K562 (cell line): ENCODE data around the gene SSR2. TPM values are rescaled to one million over a fixed set of nuclear protein-coding genes. Genes with fewer than 3 reads are reported as not detected.

ENCODE experiments used
- AFF1 ChIP-seq, 2 experiments: fragments of 450-650 bp; IDR thresholded peaks; 2 replicates each; pipeline ENCODE4 v1.6.1; 2018; ENCODE audit warnings: mild to moderate bottlenecking in 2 of 2, low read depth in 1 of 2; ENCODE audit not compliant: partially characterized antibody in 2 of 2
- BRD9 ChIP-seq: fragments of 450-650 bp; IDR thresholded peaks from 2 replicates; pipeline ENCODE4 v1.6.1; 2018; ENCODE audit warnings: low read depth; ENCODE audit not compliant: partially characterized antibody
- CC2D1A ChIP-seq: fragments of 450-650 bp; IDR thresholded peaks from 2 replicates; pipeline ENCODE4 v1.6.1; 2017; ENCODE audit warnings: mild to moderate bottlenecking
- FIP1L1 ChIP-seq: fragments of 200-400 bp; formaldehyde crosslinking; IDR thresholded peaks from 2 replicates; pipeline ENCODE4 v1.6.1; 2018; ENCODE audit warnings: mild to moderate bottlenecking, low read depth, low read length; ENCODE audit not compliant: poor library complexity, severe bottlenecking
- HCFC1 ChIP-seq: IDR thresholded peaks from 2 replicates; pipeline ENCODE4 v1.6.1; 2012; ENCODE audit warnings: low read depth, low read length, improper control_type of control experiment
- HDGF ChIP-seq: fragments of 450-650 bp; IDR thresholded peaks from 2 replicates; pipeline ENCODE4 v1.6.1; 2016
- HIVEP1 ChIP-seq: fragments of 250-450 bp; sonication (Bioruptor Pico); IDR thresholded peaks from 2 replicates; pipeline ENCODE4 v1.4.0; 2020; ENCODE audit warnings: mild to moderate bottlenecking
- KDM5B ChIP-seq: fragments of 200-600 bp; sonication (generic); IDR thresholded peaks from 2 replicates; pipeline ENCODE4 v1.6.1; 2012; ENCODE audit warnings: low read depth, mild to moderate bottlenecking, moderate library complexity, low read length, control low read depth, inconsistent platforms; ENCODE audit not compliant: insufficient replicate concordance
- MLLT1 ChIP-seq, 2 experiments: fragments of 450-650 bp; IDR thresholded peaks; 2 replicates each; pipeline ENCODE4 v1.6.1; 2016
- RBM25 ChIP-seq: fragments of 200-400 bp; formaldehyde crosslinking; IDR thresholded peaks from 2 replicates; pipeline ENCODE4 v1.6.1; 2018; ENCODE audit warnings: low read length, low read depth, moderate library complexity; ENCODE audit not compliant: severe bottlenecking
- TEAD4 ChIP-seq, 2 experiments: sonication (generic) in 1 of 2; formaldehyde crosslinking in 1 of 2; IDR thresholded peaks; 2 replicates each; pipeline versions ENCODE4 v1.6.1 to v1.8.0; 2012 to 2022; ENCODE audit warnings: borderline replicate concordance in 1 of 2, inconsistent platforms in 1 of 2, low read length in 1 of 2, mild to moderate bottlenecking in 1 of 2, missing genetic modification reagents in 1 of 2
- XRCC5 ChIP-seq: fragments of 200-400 bp; formaldehyde crosslinking; IDR thresholded peaks from 2 replicates; pipeline ENCODE4 v1.6.1; 2017; ENCODE audit warnings: low read depth, mild to moderate bottlenecking, low read length
- ZNF507 ChIP-seq: conservative IDR thresholded peaks from 2 replicates; pipeline ENCODE4 v1.6.1; 2017; ENCODE audit warnings: missing genetic modification characterization, missing compliant biosample characterization
- polyA plus RNA-seq, 8 experiments: library from polyadenylated mRNA; depleted of rRNA in 4 of 8; stranded (reverse) in 5 of 8; unstranded in 3 of 8; fragments of >200 nt; fragmentation: Nextera tagmentation in 2 of 8; fragmentation: Illumina TruSeq in 1 of 8; extraction: Ambion mirVana in 2 of 8; extraction: Trizol in 1 of 8; gene quantifications; 2 replicates each; pipeline versions ENCODE4 v1.2.1 to v1.2.3, GENCODE V29; 2011 to 2014; ENCODE audit warnings: inconsistent platforms in 1 of 8, missing spikeins in 1 of 8
- total RNA-seq, 7 experiments: library from RNA; depleted of rRNA in 6 of 7; stranded (reverse); fragments of >200 nt in 6 of 7; fragmentation: Illumina TruSeq in 2 of 7; extraction: Trizol in 2 of 7; gene quantifications; 2 replicates each; pipeline versions ENCODE4 v1.2.1 to v1.2.3, GENCODE V29; 2011 to 2021; ENCODE audit warnings: low replicate concordance in 1 of 7
- TF ChIP-seq, protein P1 (sequence below): IDR thresholded peaks from 2 replicates; pipeline ENCODE4 v1.6.1; 2016; ENCODE audit warnings: missing genetic modification characterization, missing compliant biosample characterization
- TF ChIP-seq, protein P2 (sequence below): fragments of 450-650 bp; IDR thresholded peaks from 2 replicates; pipeline ENCODE4 v1.6.1; 2014; ENCODE audit warnings: low read depth, mild to moderate bottlenecking, moderate library complexity, borderline replicate concordance

The SSR2 gene
- total and polyA plus RNA-seq, 9 of the 15 experiments (the other 6 are each of a cell fraction or from before 2014, with no cell fraction given), result 161 to 411 (median 240) TPM

DNA sequence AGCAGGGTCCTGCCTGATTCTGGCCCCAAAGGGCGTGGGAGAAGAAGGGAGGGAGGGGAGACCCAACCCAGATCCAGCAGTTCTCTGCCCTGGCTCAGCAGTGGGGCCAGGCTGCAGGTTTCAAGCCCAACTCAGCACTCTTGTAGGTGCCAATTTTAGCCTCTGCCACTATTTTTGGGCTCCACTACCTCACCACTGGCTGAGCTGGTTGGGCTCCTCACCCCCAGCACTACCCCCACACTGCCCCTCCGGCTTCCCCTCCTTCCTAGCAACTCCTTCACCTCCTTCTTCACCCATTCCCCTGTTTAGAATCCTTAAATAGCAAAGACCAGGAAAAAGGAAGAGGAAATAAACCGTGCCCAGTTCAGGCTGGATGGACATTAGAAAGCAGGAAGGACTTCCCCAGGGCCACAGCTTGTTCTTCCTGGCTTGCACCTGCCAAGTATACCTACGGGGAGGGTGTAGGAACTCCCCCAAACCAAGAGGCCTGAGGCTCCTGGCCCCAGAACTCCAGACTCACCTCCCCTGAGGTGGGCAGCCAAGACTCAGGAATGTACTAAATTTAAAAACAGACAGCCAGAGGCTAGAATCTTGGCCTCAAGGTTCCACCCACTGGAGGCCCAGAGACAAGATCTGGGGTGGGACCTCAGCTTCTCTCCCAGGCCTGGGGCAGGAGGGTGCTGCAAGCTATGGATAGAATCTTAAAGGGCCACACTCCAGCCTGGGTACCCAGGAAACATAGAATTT lies 41.0 kb downstream of the SSR2 start (continued):
- TF ChIP-seq, protein P1, sequence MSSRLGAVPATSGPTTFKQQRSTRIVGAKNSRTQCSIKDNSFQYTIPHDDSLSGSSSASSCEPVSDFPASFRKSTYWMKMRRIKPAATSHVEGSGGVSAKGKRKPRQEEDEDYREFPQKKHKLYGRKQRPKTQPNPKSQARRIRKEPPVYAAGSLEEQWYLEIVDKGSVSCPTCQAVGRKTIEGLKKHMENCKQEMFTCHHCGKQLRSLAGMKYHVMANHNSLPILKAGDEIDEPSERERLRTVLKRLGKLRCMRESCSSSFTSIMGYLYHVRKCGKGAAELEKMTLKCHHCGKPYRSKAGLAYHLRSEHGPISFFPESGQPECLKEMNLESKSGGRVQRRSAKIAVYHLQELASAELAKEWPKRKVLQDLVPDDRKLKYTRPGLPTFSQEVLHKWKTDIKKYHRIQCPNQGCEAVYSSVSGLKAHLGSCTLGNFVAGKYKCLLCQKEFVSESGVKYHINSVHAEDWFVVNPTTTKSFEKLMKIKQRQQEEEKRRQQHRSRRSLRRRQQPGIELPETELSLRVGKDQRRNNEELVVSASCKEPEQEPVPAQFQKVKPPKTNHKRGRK (tag), result no peak
- TF ChIP-seq KDM5B (no peak), ZNF507 (tag) (no peak), TEAD4 (IDR thresholded peaks at IDR 0.05; ENCODE audit: low read length) (peak; percentile 62; the same call in 1 of the 2 replicates), TEAD4 (CRISPR knock-in tag; IDR thresholded peaks at IDR 0.05; ENCODE audit: borderline replicate concordance) (no peak), HDGF (peak; percentile 88), BRD9 (peak; percentile 58), AFF1 (IDR thresholded peaks at IDR 0.05; ENCODE audit: low read depth in 1 of 2, partially characterized antibody in 2 of 2) (peak in 1 of 2 experiments; percentile 32), HCFC1 (no peak), MLLT1 (IDR thresholded peaks at IDR 0.05) (peak in 1 of 2 experiments; percentile 61; a peak in 1 of 4 replicates), RBM25 (peak; percentile 10), FIP1L1 (no peak), HIVEP1 (CRISPR knock-in tag) (no peak), XRCC5 (0 out of 2 replicates have a peak, but pooled peaks have one; percentile 12), CC2D1A (no peak)
- TF ChIP-seq, protein P2, sequence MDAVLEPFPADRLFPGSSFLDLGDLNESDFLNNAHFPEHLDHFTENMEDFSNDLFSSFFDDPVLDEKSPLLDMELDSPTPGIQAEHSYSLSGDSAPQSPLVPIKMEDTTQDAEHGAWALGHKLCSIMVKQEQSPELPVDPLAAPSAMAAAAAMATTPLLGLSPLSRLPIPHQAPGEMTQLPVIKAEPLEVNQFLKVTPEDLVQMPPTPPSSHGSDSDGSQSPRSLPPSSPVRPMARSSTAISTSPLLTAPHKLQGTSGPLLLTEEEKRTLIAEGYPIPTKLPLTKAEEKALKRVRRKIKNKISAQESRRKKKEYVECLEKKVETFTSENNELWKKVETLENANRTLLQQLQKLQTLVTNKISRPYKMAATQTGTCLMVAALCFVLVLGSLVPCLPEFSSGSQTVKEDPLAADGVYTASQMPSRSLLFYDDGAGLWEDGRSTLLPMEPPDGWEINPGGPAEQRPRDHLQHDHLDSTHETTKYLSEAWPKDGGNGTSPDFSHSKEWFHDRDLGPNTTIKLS, result no peak
